Panc1 (cell line): Measurements from ENCODE around the gene TSSK3. TPM values are rescaled to one million over a fixed set of nuclear protein-coding genes. Genes with fewer than 3 reads are reported as not detected.

ENCODE experiments used
- ATAC-seq: fragments of 200-7000 bp; cut with Tn5 transposase; 2 replicates; pipeline ENCODE4 v1.9.1; 2020; ENCODE audit warnings: mild to moderate bottlenecking, moderate library complexity
- BruUV-seq: library from RNA; stranded (reverse); fragments of 400-500 nt; replicated peaks from 2 replicates; lab custom pipeline; 2021; lab: Mats Ljungman, UMichigan
- CTCF ChIA-PET: fragments of 300-600 bp; sonication (Branson Sonifier 250); formaldehyde crosslinking; loops from one replicate; lab custom pipeline; 2022; ENCODE audit warnings: antibody characterized with exemption; lab: Charles Lee
- POLR2A ChIA-PET: fragments of 300-600 bp; sonication (Branson Sonifier 250); formaldehyde crosslinking; loops from one replicate; lab custom pipeline; 2022; ENCODE audit warnings: antibody characterized with exemption; lab: Charles Lee
- DNase-seq: peaks from one replicate; pipeline ENCODE4 v3.0.0-alpha.2; 2010; ENCODE audit warnings: low read depth, low spot score
- H3K27ac ChIP-seq: 2 replicates; pipeline ENCODE4 v1.5.1; 2011; ENCODE audit warnings: mild to moderate bottlenecking, low read length, inconsistent platforms
- H3K27me3 ChIP-seq: fragments of 200-500 bp; sonication (Bioruptor generic); 2 replicates; pipeline ENCODE4 v1.6.0; 2014; ENCODE audit warnings: low read length, inconsistent platforms; ENCODE audit not compliant: control insufficient read depth, insufficient read depth
- H3K36me3 ChIP-seq: fragments of 200-500 bp; sonication (Bioruptor generic); 2 replicates; pipeline ENCODE4 v1.5.1; 2014; ENCODE audit warnings: inconsistent platforms, mild to moderate bottlenecking, low read length, moderate library complexity; ENCODE audit not compliant: control insufficient read depth, insufficient read depth
- H3K4me1 ChIP-seq: 2 replicates; pipeline ENCODE4 v1.5.1; 2011; ENCODE audit warnings: inconsistent platforms, mild to moderate bottlenecking, low read length, moderate library complexity; ENCODE audit not compliant: control insufficient read depth, insufficient read depth
- H3K4me3 ChIP-seq, 2 experiments: 2 replicates each; pipeline ENCODE4 v1.5.1; 2011 to 2012; ENCODE audit warnings: low read depth in 2 of 2, low read length in 2 of 2, mild to moderate bottlenecking in 2 of 2, inconsistent platforms in 1 of 2, moderate library complexity in 1 of 2
- H3K9me3 ChIP-seq: fragments of 200-500 bp; sonication (Bioruptor generic); 2 replicates; pipeline ENCODE4 v1.5.1; 2014; ENCODE audit warnings: low read depth, mild to moderate bottlenecking, inconsistent platforms, low read length, moderate library complexity; ENCODE audit not compliant: control insufficient read depth, insufficient read depth
- CTCF ChIP-seq: fragments of 450-650 bp; IDR thresholded peaks from 2 replicates; pipeline ENCODE4 v1.5.1; 2017; ENCODE audit warnings: mild to moderate bottlenecking
- POLR2AphosphoS5 ChIP-seq: IDR thresholded peaks from 2 replicates; pipeline ENCODE4 v1.6.1; 2012; ENCODE audit warnings: mild to moderate bottlenecking, low read depth, low read length, moderate library complexity
- REST ChIP-seq, 2 experiments: IDR thresholded peaks; 2 replicates each; pipeline ENCODE4 v1.6.1; 2011 to 2012; ENCODE audit warnings: low read depth in 2 of 2, control low read depth in 1 of 2, low read length in 1 of 2, mild to moderate bottlenecking in 1 of 2, moderate library complexity in 1 of 2; ENCODE audit not compliant: insufficient read depth in 1 of 2
- SIN3A ChIP-seq: IDR thresholded peaks from 2 replicates; pipeline ENCODE4 v1.6.1; 2012; ENCODE audit warnings: low read depth, mild to moderate bottlenecking, low read length, moderate library complexity, borderline replicate concordance; ENCODE audit not compliant: insufficient read depth
- TCF7L2 ChIP-seq: IDR thresholded peaks from 2 replicates; pipeline ENCODE4 v1.6.1; 2011; ENCODE audit warnings: mild to moderate bottlenecking, low read depth, low read length, inconsistent platforms
- in situ Hi-C: cut with HindIII; loops from 2 replicates; pipeline ENCODE4 v1.10.0; 2016; ENCODE audit warnings: low sequenced_read_pairs, low pct_unique_long_range_greater_than_20kb
- intact Hi-C: fragments of 100-400 bp; cut with micrococcal nuclease; formaldehyde crosslinking; loops from one replicate; pipeline ENCODE4 v1.10.0; 2022; ENCODE audit not compliant: unreplicated experiment
- total RNA-seq: library from RNA; stranded (reverse); gene quantifications from one replicate; pipeline ENCODE4 v1.2.1, GENCODE V29; 2021; ENCODE audit not compliant: unreplicated experiment

Gene TSSK3
- total RNA-seq, 1 experiment from 2014 or later = 3.6 TPM

DNA sequence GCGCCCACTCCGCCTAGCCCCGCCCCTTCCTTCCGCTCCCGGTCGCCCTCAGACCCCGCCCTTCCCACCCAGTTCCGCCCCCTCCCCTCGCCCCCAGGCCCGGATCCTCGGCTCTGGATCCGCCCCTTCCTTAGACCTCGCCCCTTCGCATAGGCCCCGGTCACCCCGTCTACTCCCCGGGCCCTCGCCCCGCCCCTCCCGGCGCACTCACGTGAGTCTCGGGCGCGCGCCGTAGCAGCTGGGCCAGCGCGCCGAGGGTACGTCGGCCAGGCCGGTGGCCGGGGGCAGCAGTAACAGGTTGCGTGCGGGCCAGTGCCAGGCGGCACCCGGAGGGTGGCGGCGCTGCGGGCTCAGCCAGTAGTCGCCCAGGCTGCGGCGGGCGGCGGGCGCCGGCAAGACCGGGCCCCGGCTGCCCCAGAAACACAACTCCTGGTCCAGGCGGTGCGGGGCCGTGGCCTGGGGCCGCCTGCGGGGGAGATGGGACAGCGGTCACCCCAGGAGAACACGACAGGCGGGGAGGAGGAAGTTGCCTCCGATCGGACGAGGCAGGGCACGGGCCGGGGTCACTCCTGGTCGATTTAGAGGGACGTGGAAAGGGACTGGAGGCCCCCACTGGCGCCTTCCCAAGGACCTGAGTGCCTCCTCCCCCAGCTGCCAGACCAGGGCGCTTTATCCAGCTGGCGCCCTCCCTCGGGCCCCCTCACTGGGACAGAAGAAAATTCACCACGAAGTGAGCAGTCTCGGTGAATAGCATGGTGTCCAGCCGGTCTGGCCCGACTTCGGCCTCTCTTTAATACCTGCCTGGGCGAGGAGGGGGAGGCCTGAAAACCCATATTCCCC lies 10.7 kb upstream of the TSSK3 start:
- no peaks in the 10 kb centered on the region for H3K36me3 ChIP-seq
- CTCF ChIA-PET = interaction anchor here (0.6 kb wide), 1 partner anchor 14 kb away, joined by 7 read pairs; no protein-coding TSS in a partner anchor
- TF ChIP-seq REST (IDR thresholded peaks at IDR 0.05; ENCODE audit: insufficient read depth in 1 of 2, low read depth in 2 of 2, low read length in 1 of 2) (no peak), TCF7L2 (no peak), CTCF (no peak), POLR2AphosphoS5 (peak; percentile 68), SIN3A (peak; percentile 68; the same call in 1 of the 2 replicates)
- no peaks in the 10 kb centered on the region for H3K9me3 ChIP-seq
- POLR2A ChIA-PET = interaction anchor here (0.6 kb wide), 2 partner anchors 8 to 152 kb away, joined by 3 to 5 read pairs; no protein-coding TSS in a partner anchor
- H3K4me3 ChIP-seq = peak overlapping the region; percentile 62 to 64
- intact Hi-C loops (no loop called here), in situ Hi-C loops (no loop called here)
- peak; percentile 69 for DNase-seq
- H3K27ac ChIP-seq = peak overlapping the region; percentile 81
- ATAC-seq = peak; percentile 95
- H3K4me1 ChIP-seq = peaks cover 9% of the 10 kb centered on the region; the same call in 1 of the 2 replicates
- no peaks in the 10 kb centered on the region for H3K27me3 ChIP-seq
- no TSS peak for BruUV-seq

GRCh38 chr1:32352239-32352745 lies 10.0 kb upstream of the TSSK3 start:
- BruUV-seq = no TSS peak
- DNase-seq = no peak
- Histone ChIP-seq H3K4me1 (peaks cover 9% of the 10 kb centered on the region; the same call in 1 of the 2 replicates), H3K36me3 (no peaks in the 10 kb centered on the region), H3K27me3 (no peaks in the 10 kb centered on the region), H3K4me3 (peak overlapping the region; percentile 62 to 64), H3K27ac (peak overlapping the region; percentile 81), H3K9me3 (no peaks in the 10 kb centered on the region)
- TF ChIP-seq SIN3A = no peak
- no peak for TF ChIP-seq POLR2AphosphoS5
- TF ChIP-seq REST (IDR thresholded peaks at IDR 0.05; ENCODE audit: insufficient read depth in 1 of 2, low read depth in 2 of 2, low read length in 1 of 2) = no peak
- TF ChIP-seq TCF7L2 = no peak
- TF ChIP-seq CTCF = no peak
- ChIA-PET POLR2A (interaction anchor here (0.6 to 0.7 kb wide), 3 partner anchors 9 to 152 kb away, joined by 3 to 5 read pairs (median 3); partner anchors contain the start of gene MARCKSL1), CTCF (interaction anchor here (0.6 kb wide), 1 partner anchor 60 kb away, joined by 4 read pairs; the partner anchor contains the start of gene HDAC1)
- no peak for ATAC-seq
- intact Hi-C loops (no loop called here), in situ Hi-C loops (no loop called here)
